Keratinocyte (primary cell): ENCODE data around the gene FLRT1.

ENCODE experiments used
- EZH2 ChIP-seq: IDR thresholded peaks from one replicate; pipeline ENCODE4 v1.6.1; 2012; ENCODE audit warnings: inconsistent platforms, mild to moderate bottlenecking, low read length, moderate library complexity
- TF ChIP-seq, protein P1 (sequence below), 3 experiments: IDR thresholded peaks in 1 of 3; conservative IDR thresholded peaks in 1 of 3; optimal IDR thresholded peaks in 1 of 3; 2 replicates in 2 of 3; 3 replicates in 1 of 3; pipeline versions ENCODE3 to v1.5.1; 2011; ENCODE audit warnings: low read length in 3 of 3, mild to moderate bottlenecking in 3 of 3, moderate library complexity in 2 of 3, control low read depth in 1 of 3, inconsistent platforms in 1 of 3; ENCODE audit not compliant: insufficient read depth in 2 of 3; ENCODE audit errors: extremely low read depth in 1 of 3

DNA sequence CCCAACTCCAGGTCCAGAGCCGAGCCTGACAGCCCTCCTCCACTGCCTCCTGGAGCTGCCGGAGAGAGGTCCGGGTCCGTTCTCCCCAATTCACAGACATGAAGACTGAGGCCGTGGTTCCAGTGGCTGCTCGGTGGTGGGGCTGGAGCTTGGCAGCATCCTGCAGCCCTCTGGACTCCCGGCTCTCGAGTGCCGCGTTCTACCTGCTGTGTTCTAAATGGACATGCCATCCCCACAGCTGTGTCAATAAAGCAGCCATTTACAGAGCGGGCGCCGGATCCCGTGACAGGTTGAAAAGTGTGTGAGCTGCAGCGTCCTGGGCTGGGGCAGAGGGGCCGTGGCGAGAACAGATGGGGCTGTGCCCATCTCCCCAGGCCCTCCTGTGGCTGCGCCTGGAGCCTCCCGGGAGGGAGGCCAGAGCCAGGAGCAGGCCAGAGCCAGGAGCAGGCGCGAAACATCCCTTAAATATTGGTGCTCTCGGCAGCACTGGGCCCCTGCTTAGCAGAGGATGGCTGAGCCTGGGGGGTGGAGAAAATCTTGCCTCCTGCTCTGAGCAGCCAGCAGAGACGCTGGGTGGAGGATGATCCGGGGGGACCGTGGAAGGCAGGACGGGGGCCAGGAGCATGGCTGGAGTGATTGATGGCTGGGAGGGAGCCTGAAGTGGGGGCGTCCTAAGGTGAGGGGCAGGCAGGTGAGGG lies 46.2 kb downstream of the FLRT1 start:
- TF ChIP-seq, protein P1, sequence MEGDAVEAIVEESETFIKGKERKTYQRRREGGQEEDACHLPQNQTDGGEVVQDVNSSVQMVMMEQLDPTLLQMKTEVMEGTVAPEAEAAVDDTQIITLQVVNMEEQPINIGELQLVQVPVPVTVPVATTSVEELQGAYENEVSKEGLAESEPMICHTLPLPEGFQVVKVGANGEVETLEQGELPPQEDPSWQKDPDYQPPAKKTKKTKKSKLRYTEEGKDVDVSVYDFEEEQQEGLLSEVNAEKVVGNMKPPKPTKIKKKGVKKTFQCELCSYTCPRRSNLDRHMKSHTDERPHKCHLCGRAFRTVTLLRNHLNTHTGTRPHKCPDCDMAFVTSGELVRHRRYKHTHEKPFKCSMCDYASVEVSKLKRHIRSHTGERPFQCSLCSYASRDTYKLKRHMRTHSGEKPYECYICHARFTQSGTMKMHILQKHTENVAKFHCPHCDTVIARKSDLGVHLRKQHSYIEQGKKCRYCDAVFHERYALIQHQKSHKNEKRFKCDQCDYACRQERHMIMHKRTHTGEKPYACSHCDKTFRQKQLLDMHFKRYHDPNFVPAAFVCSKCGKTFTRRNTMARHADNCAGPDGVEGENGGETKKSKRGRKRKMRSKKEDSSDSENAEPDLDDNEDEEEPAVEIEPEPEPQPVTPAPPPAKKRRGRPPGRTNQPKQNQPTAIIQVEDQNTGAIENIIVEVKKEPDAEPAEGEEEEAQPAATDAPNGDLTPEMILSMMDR (optimal IDR thresholded peaks at IDR 0.05 in 1 of 3, IDR thresholded peaks at IDR 0.05 in 1 of 3, conservative IDR thresholded peaks at IDR 0.05 in 1 of 3; ENCODE audit: extremely low read depth in 1 of 3, insufficient read depth in 2 of 3, low read length in 3 of 3), result no peak
- no peak for TF ChIP-seq EZH2
